ELF-1 (cell line): ENCODE results near the gene TRAF7.

ENCODE experiments used
- DNase-seq: peaks from one replicate; pipeline ENCODE4 v3.0.0-alpha.2; 2016; ENCODE audit warnings: low read depth, low spot score

TRAF7 gene

GRCh38 chr16:2216330-2216729 is 60.7 kb downstream of the TRAF7 start:
- no peak for DNase-seq

- peak; percentile 100 for DNase-seq
These were observed 67.8 kb downstream of the TRAF7 start, which contains the start of gene E4F1 for GRCh38 chr16:2223221-2223941. Gene E4F1 (plus strand): TSS chr16:2223591. CDS start chr16:2223614, 23 bp downstream.

GRCh38 chr16:2223942-2224486 is 68.4 kb downstream of the TRAF7 start:
- DNase-seq, result peak; percentile 74

GRCh38 chr16:2226245-2226793 is 70.7 kb downstream of the TRAF7 start:
- DNase-seq, result no peak

- DNase-seq, result no peak
These were observed 71.3 kb downstream of the TRAF7 start for GRCh38 chr16:2226918-2227317.
